ENCODE data around the gene GGACT. TPM values are rescaled to one million over a fixed set of nuclear protein-coding genes. Genes with fewer than 3 reads are reported as not detected.

GGACT gene
- total RNA-seq, 1 experiment from 2014 or later, result 2.5 TPM

GRCh38 chr13:100633461-100633860 lies 44.9 kb upstream of the GGACT start:
- in situ Hi-C loops (cut with HindIII; ENCODE audit: low pct_unique_long_range_greater_than_20kb, low sequenced_read_pairs) (no loop called here), intact Hi-C loops (cut with micrococcal nuclease; ENCODE audit: unreplicated experiment) (no loop called here)
- CTCF ChIA-PET, result no interaction called here
- no TSS peak for BruUV-seq (replicated peaks)
- DNase-seq (ENCODE audit: low read depth, low spot score), result peak; percentile 43
- no peaks in the 10 kb centered on the region for H3K4me1 ChIP-seq (ENCODE audit: control insufficient read depth, insufficient read depth, low read length)
- H3K27me3 ChIP-seq (ENCODE audit: control insufficient read depth, insufficient read depth, low read length), result no peaks in the 10 kb centered on the region
- H3K4me3 ChIP-seq (ENCODE audit: low read depth in 2 of 2, low read length in 2 of 2), result no peak overlapping the region
- POLR2A ChIA-PET, result no interaction called here
- no peak overlapping the region for H3K27ac ChIP-seq (ENCODE audit: low read length)
- no peak for TF ChIP-seq CTCF (IDR thresholded peaks at IDR 0.05)
- no peak for TF ChIP-seq REST (IDR thresholded peaks at IDR 0.05; ENCODE audit: insufficient read depth in 1 of 2, low read depth in 2 of 2, low read length in 1 of 2)
- no peak for TF ChIP-seq TCF7L2 (IDR thresholded peaks at IDR 0.05; ENCODE audit: low read depth, low read length)
- no peak for TF ChIP-seq SIN3A (IDR thresholded peaks at IDR 0.05; ENCODE audit: borderline replicate concordance, insufficient read depth, low read depth, low read length)
- TF ChIP-seq POLR2AphosphoS5 (IDR thresholded peaks at IDR 0.05; ENCODE audit: low read depth, low read length), result no peak
- no peaks in the 10 kb centered on the region; the same call in 1 of the 2 replicates for H3K36me3 ChIP-seq (ENCODE audit: control insufficient read depth, insufficient read depth, low read length)
- H3K9me3 ChIP-seq (ENCODE audit: control insufficient read depth, insufficient read depth, low read depth, low read length), result no peaks in the 10 kb centered on the region
- ATAC-seq, result peak; percentile 69; the same call in 1 of the 2 replicates

- ChIA-PET CTCF (no interaction called here), POLR2A (no interaction called here)
- BruUV-seq (replicated peaks), result no TSS peak
- Histone ChIP-seq H3K36me3 (ENCODE audit: control insufficient read depth, insufficient read depth, low read length) (no peaks in the 10 kb centered on the region; the same call in 1 of the 2 replicates), H3K27ac (ENCODE audit: low read length) (no peak overlapping the region), H3K9me3 (ENCODE audit: control insufficient read depth, insufficient read depth, low read depth, low read length) (no peaks in the 10 kb centered on the region), H3K4me3 (ENCODE audit: low read depth in 2 of 2, low read length in 2 of 2) (no peak overlapping the region), H3K27me3 (ENCODE audit: control insufficient read depth, insufficient read depth, low read length) (no peaks in the 10 kb centered on the region), H3K4me1 (ENCODE audit: control insufficient read depth, insufficient read depth, low read length) (no peaks in the 10 kb centered on the region)
- intact Hi-C loops (cut with micrococcal nuclease; ENCODE audit: unreplicated experiment) (no loop called here), in situ Hi-C loops (cut with HindIII; ENCODE audit: low pct_unique_long_range_greater_than_20kb, low sequenced_read_pairs) (no loop called here)
- DNase-seq (ENCODE audit: low read depth, low spot score) (no peak), ATAC-seq (no peak)
- TF ChIP-seq SIN3A (IDR thresholded peaks at IDR 0.05; ENCODE audit: borderline replicate concordance, insufficient read depth, low read depth, low read length) (no peak), TCF7L2 (IDR thresholded peaks at IDR 0.05; ENCODE audit: low read depth, low read length) (no peak), CTCF (IDR thresholded peaks at IDR 0.05) (no peak), REST (IDR thresholded peaks at IDR 0.05; ENCODE audit: insufficient read depth in 1 of 2, low read depth in 2 of 2, low read length in 1 of 2) (no peak), POLR2AphosphoS5 (IDR thresholded peaks at IDR 0.05; ENCODE audit: low read depth, low read length) (no peak)
Measured at GRCh38 chr13:100630555-100630954, 42.0 kb upstream of the GGACT start.

Data from Panc1 (cell line).